Astrocyte (in vitro differentiated cells and primary cell): Measurements from ENCODE around the gene SLC10A3. TPM values are rescaled to one million over a fixed set of nuclear protein-coding genes. Genes with fewer than 3 reads are reported as not detected.

Source experiments
- DNase-seq: peaks from one replicate; pipeline ENCODE4 v3.0.0-alpha.2; 2010; ENCODE audit warnings: low read depth
- FAIRE-seq: peaks from 2 replicates; lab custom pipeline; 2011; peaks lifted over from hg19 to GRCh38; lab: Jason Lieb, UNC
- H2AFZ ChIP-seq: 2 replicates; pipeline ENCODE4 v1.6.0; 2012; ENCODE audit warnings: low read depth, low read length, inconsistent platforms
- H3K27ac ChIP-seq: 2 replicates; pipeline ENCODE4 v1.5.1; 2011; ENCODE audit warnings: low read depth, low read length, inconsistent platforms
- H3K27me3 ChIP-seq: 2 replicates; pipeline ENCODE4 v1.6.0; 2011; ENCODE audit warnings: low read length, inconsistent platforms; ENCODE audit not compliant: insufficient read depth
- H3K36me3 ChIP-seq: 2 replicates; pipeline ENCODE4 v1.5.1; 2011; ENCODE audit warnings: low read length, inconsistent platforms; ENCODE audit not compliant: insufficient read depth
- H3K4me1 ChIP-seq: 2 replicates; pipeline ENCODE4 v1.5.1; 2011; ENCODE audit warnings: low read length, inconsistent platforms; ENCODE audit not compliant: insufficient read depth
- H3K4me2 ChIP-seq: 2 replicates; pipeline ENCODE4 v1.6.0; 2012; ENCODE audit warnings: low read length, inconsistent platforms
- H3K4me3 ChIP-seq: 2 replicates; pipeline ENCODE4 v1.5.1; 2011; ENCODE audit warnings: low read depth, mild to moderate bottlenecking, low read length, inconsistent platforms; ENCODE audit not compliant: insufficient read depth
- H3K79me2 ChIP-seq: 2 replicates; pipeline ENCODE4 v1.6.0; 2012; ENCODE audit warnings: mild to moderate bottlenecking, low read length, inconsistent platforms; ENCODE audit not compliant: insufficient read depth
- H3K9ac ChIP-seq: 2 replicates; pipeline ENCODE4 v1.6.0; 2012; ENCODE audit warnings: mild to moderate bottlenecking, low read length, inconsistent platforms
- H3K9me3 ChIP-seq: 2 replicates; pipeline ENCODE4 v1.5.1; 2012; ENCODE audit warnings: low read depth, mild to moderate bottlenecking, low read length, inconsistent platforms; ENCODE audit not compliant: insufficient read depth
- H4K20me1 ChIP-seq: 2 replicates; pipeline ENCODE4 v1.6.0; 2012; ENCODE audit warnings: low read length, inconsistent platforms; ENCODE audit not compliant: insufficient read depth
- H3K27ac Mint-ChIP-seq: one replicate; pipeline ENCODE4 v1.8.0; 2021; ENCODE audit warnings: mild to moderate bottlenecking, mixed read lengths; ENCODE audit not compliant: unreplicated experiment
- H3K27me3 Mint-ChIP-seq: one replicate; pipeline ENCODE4 v1.8.0; 2021; ENCODE audit warnings: low read depth, mixed read lengths; ENCODE audit not compliant: unreplicated experiment
- H3K36me3 Mint-ChIP-seq: one replicate; pipeline ENCODE4 v1.8.0; 2021; ENCODE audit warnings: low read depth, mixed read lengths; ENCODE audit not compliant: unreplicated experiment
- H3K4me1 Mint-ChIP-seq: one replicate; pipeline ENCODE4 v1.8.0; 2021; ENCODE audit warnings: low read depth, mixed read lengths; ENCODE audit not compliant: unreplicated experiment
- H3K4me3 Mint-ChIP-seq: one replicate; pipeline ENCODE4 v1.8.0; 2021; ENCODE audit warnings: mild to moderate bottlenecking, moderate library complexity, mixed read lengths; ENCODE audit not compliant: unreplicated experiment
- H3K9me3 Mint-ChIP-seq: one replicate; pipeline ENCODE4 v1.8.0; 2021; ENCODE audit warnings: mild to moderate bottlenecking, mixed read lengths; ENCODE audit not compliant: unreplicated experiment
- CTCF ChIP-seq: IDR thresholded peaks from 2 replicates; pipeline ENCODE4 v1.5.1; 2011; ENCODE audit warnings: low read depth, mild to moderate bottlenecking, inconsistent platforms, low read length, moderate library complexity; ENCODE audit not compliant: insufficient read depth
- EZH2 ChIP-seq: IDR thresholded peaks from 2 replicates; pipeline ENCODE4 v1.6.1; 2012; ENCODE audit warnings: mild to moderate bottlenecking, low read length, inconsistent platforms; ENCODE audit not compliant: insufficient read depth
- total RNA-seq: library from RNA; stranded (reverse); gene quantifications from 2 replicates; pipeline ENCODE4 v1.2.1, GENCODE V29; 2021

SLC10A3 gene
- total RNA-seq, 1 donor from 2014 or later: 24.4 TPM

- no peak for DNase-seq
Observed at GRCh38 chrX:154489182-154489581, 1.2 kb downstream of the SLC10A3 start.

GRCh38 chrX:154488336-154489075 is 1.9 kb downstream of the SLC10A3 start:
- no peaks in the 10 kb centered on the region for H3K9me3 Mint-ChIP-seq

More at GRCh38 chrX:154489182-154489581, 1.2 kb downstream of the SLC10A3 start:
- Histone ChIP-seq H3K36me3 (no peaks in the 10 kb centered on the region), H3K27me3 (no peaks in the 10 kb centered on the region), H2AFZ (no peak overlapping the region), H3K4me3 (peak overlapping the region; percentile 56), H3K4me2 (peak overlapping the region; percentile 87), H3K9ac (no peak overlapping the region), H3K9me3 (no peaks in the 10 kb centered on the region), H3K79me2 (peaks cover 34% of the 10 kb centered on the region), H3K27ac (no peak overlapping the region), H4K20me1 (no peaks in the 10 kb centered on the region), H3K4me1 (peaks cover 18% of the 10 kb centered on the region)
- peaks cover 2% of the 10 kb centered on the region for H3K27me3 Mint-ChIP-seq
- H3K36me3 Mint-ChIP-seq: no peaks in the 10 kb centered on the region
- FAIRE-seq: no peak
- TF ChIP-seq CTCF: no peak
- no peak for TF ChIP-seq EZH2
- no peaks in the 10 kb centered on the region for H3K9me3 Mint-ChIP-seq
- H3K27ac Mint-ChIP-seq: no peak overlapping the region
- peak overlapping the region; percentile 89 for H3K4me3 Mint-ChIP-seq
- no peaks in the 10 kb centered on the region for H3K4me1 Mint-ChIP-seq

More at GRCh38 chrX:154488336-154489075, 1.9 kb downstream of the SLC10A3 start:
- peaks cover 34% of the 10 kb centered on the region for H3K79me2 ChIP-seq
- peak overlapping the region; percentile 87 for H3K4me2 ChIP-seq
- FAIRE-seq (no peak), DNase-seq (no peak)
- no peak overlapping the region for H3K27ac ChIP-seq
- Mint-ChIP-seq H3K27ac (no peak overlapping the region), H3K27me3 (peaks cover 2% of the 10 kb centered on the region), H3K4me3 (peak overlapping the region; percentile 27), H3K36me3 (no peaks in the 10 kb centered on the region), H3K4me1 (no peaks in the 10 kb centered on the region)
- TF ChIP-seq EZH2: no peak
- TF ChIP-seq CTCF: no peak
- H3K4me1 ChIP-seq: peaks cover 18% of the 10 kb centered on the region
- no peaks in the 10 kb centered on the region for H3K36me3 ChIP-seq
- H3K9ac ChIP-seq: no peak overlapping the region
- H3K9me3 ChIP-seq: no peaks in the 10 kb centered on the region
- no peaks in the 10 kb centered on the region for H3K27me3 ChIP-seq
- no peak overlapping the region for H2AFZ ChIP-seq
- H3K4me3 ChIP-seq: no peak overlapping the region
- H4K20me1 ChIP-seq: no peaks in the 10 kb centered on the region
